ENCODE measurements around the gene ZNF561. TPM values are rescaled to one million over a fixed set of nuclear protein-coding genes. Genes with fewer than 3 reads are reported as not detected.

Gene ZNF561
- total and polyA plus RNA-seq, 9 of the 15 experiments (the other 6 are each of a cell fraction or from before 2014, with no cell fraction given): 13.9 to 34.9 (median 23.6) TPM

GRCh38 chr19:9621156-9622037 is at the start of gene ZNF561 (continued):
- no peak for TF ChIP-seq POU5F1 (IDR thresholded peaks at IDR 0.05; ENCODE audit: borderline replicate concordance, low read depth, low read length, partially characterized antibody)
- TF ChIP-seq, protein P1, sequence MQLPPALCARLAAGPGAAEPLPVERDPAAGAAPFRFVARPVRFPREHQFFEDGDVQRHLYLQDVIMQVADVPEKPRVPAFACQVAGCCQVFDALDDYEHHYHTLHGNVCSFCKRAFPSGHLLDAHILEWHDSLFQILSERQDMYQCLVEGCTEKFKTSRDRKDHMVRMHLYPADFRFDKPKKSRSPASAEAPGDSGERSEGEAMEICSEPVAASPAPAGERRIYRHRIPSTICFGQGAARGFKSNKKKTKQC (CRISPR knock-in tag; IDR thresholded peaks at IDR 0.05): no peak; the same call in none of the 2 replicates
- TF ChIP-seq NR2C2 (CRISPR knock-in tag; IDR thresholded peaks at IDR 0.05): no peak
- peak; percentile 87 for TF ChIP-seq NR2C2 (tag; IDR thresholded peaks at IDR 0.05)
- no peak for TF ChIP-seq CAMTA2 (CRISPR knock-in tag; conservative IDR thresholded peaks at IDR 0.05)
- peak; percentile 53 to 59; a peak in 1 of 4 replicates for TF ChIP-seq MLLT1 (IDR thresholded peaks at IDR 0.05)
- TF ChIP-seq MECOM (CRISPR knock-in tag; IDR thresholded peaks at IDR 0.05): no peak
- TF ChIP-seq NFATC3 (IDR thresholded peaks at IDR 0.05): peak; percentile 84; the same call in 1 of the 2 replicates
- TF ChIP-seq ZZZ3 (IDR thresholded peaks at IDR 0.05): peak; percentile 89; the same call in 1 of the 2 replicates
- TF ChIP-seq PCBP2 (IDR thresholded peaks at IDR 0.05; ENCODE audit: low read depth, low read length, poor library complexity, severe bottlenecking): no peak
- TF ChIP-seq RNF2 (IDR thresholded peaks at IDR 0.05): no peak
- TF ChIP-seq GTF2A2 (tag; IDR thresholded peaks at IDR 0.05): 0 out of 2 replicates have a peak, but pooled peaks have one; percentile 63
- TF ChIP-seq RBM14 (IDR thresholded peaks at IDR 0.05; ENCODE audit: borderline replicate concordance, insufficient read depth, low read depth, low read length): no peak
- TF ChIP-seq HEY1 (CRISPR knock-in tag; IDR thresholded peaks at IDR 0.05; ENCODE audit: borderline replicate concordance): no peak
- peak; percentile 35 for TF ChIP-seq TAL1 (IDR thresholded peaks at IDR 0.05)
- no peak for TF ChIP-seq ZBTB26 (CRISPR knock-in tag; IDR thresholded peaks at IDR 0.05)
- peak in 1 of 2 experiments; percentile 83; a peak in 1 of 4 replicates for TF ChIP-seq TBL1XR1 (IDR thresholded peaks at IDR 0.05; ENCODE audit: low read length in 2 of 2)
- peak; percentile 59; the same call in 1 of the 2 replicates for TF ChIP-seq MYNN (IDR thresholded peaks at IDR 0.05)
- no peak for TF ChIP-seq MYNN (CRISPR knock-in tag; IDR thresholded peaks at IDR 0.05)
- no peak for TF ChIP-seq RBM22 (IDR thresholded peaks at IDR 0.05; ENCODE audit: low read depth, low read length, poor library complexity, severe bottlenecking)
- TF ChIP-seq ZNF444 (CRISPR knock-in tag; IDR thresholded peaks at IDR 0.05): no peak
- TF ChIP-seq ZNF282 (CRISPR knock-in tag; IDR thresholded peaks at IDR 0.05): no peak
- no peak for TF ChIP-seq HMG20A (CRISPR knock-in tag; conservative IDR thresholded peaks at IDR 0.05)
- peak; percentile 75; the same call in 1 of the 2 replicates for TF ChIP-seq CBX5 (IDR thresholded peaks at IDR 0.05; ENCODE audit: borderline replicate concordance, low read depth)
- TF ChIP-seq HMG20B (CRISPR knock-in tag; IDR thresholded peaks at IDR 0.05): no peak
- no peak for TF ChIP-seq PHB2 (IDR thresholded peaks at IDR 0.05; ENCODE audit: low read depth)
- peak; percentile 66 to 85; a peak in 3 of 4 replicates for TF ChIP-seq MAZ (CRISPR knock-in tag; conservative IDR thresholded peaks at IDR 0.05 in 1 of 2, IDR thresholded peaks at IDR 0.05 in 1 of 2)
- TF ChIP-seq ZNF12 (CRISPR knock-in tag; IDR thresholded peaks at IDR 0.05): no peak

Data from K562 (cell line).